Peyer's patch (tissue), 4 donors: ENCODE results near the gene PNMA6A. TPM values are rescaled to one million over a fixed set of nuclear protein-coding genes. Genes with fewer than 3 reads are reported as not detected.
"Not testable (repeated sequence)": the region's sequence is repeated elsewhere in the genome, so short reads cannot be mapped to it uniquely, and the experiment has no call there.

Experiments
- DNase-seq, 3 donors: peaks; one replicate each; pipeline ENCODE4 v3.0.0-alpha.2; 2017 to 2019
- H3K27ac ChIP-seq, 4 donors: fragments of 200-600 bp; sonication (generic); one replicate each; pipeline ENCODE4 v1.5.1; 2016 to 2019
- H3K27me3 ChIP-seq, 2 donors: fragments of 200-600 bp; sonication (generic); one replicate each; pipeline ENCODE4 v1.5.1; 2019
- H3K36me3 ChIP-seq, 3 donors: fragments of 200-600 bp; sonication (generic); one replicate each; pipeline ENCODE4 v1.5.1; 2016 to 2019
- H3K4me1 ChIP-seq, 4 donors: fragments of 200-600 bp; sonication (generic); one replicate each; pipeline ENCODE4 v1.5.1; 2016 to 2019
- H3K4me3 ChIP-seq, 4 donors: fragments of 200-600 bp; sonication (generic); 1 replicate in 3 of 4; 2 replicates in 1 of 4; pipeline ENCODE4 v1.5.1; 2016 to 2019; ENCODE audit warnings: mild to moderate bottlenecking in 1 of 4
- H3K9me3 ChIP-seq, 4 donors: fragments of 200-600 bp; sonication (generic); one replicate each; pipeline ENCODE4 v1.5.1; 2016 to 2019; ENCODE audit warnings: mild to moderate bottlenecking in 1 of 4
- POLR2A ChIP-seq, 2 donors: fragments of 450-650 bp; IDR thresholded peaks; one replicate each; pipeline ENCODE4 v1.5.1; 2017; ENCODE audit warnings: antibody characterized with exemption in 2 of 2, mild to moderate bottlenecking in 2 of 2, moderate library complexity in 2 of 2
- total RNA-seq, 4 donors: library from RNA; depleted of rRNA; stranded (reverse); fragments of >200 nt; gene quantifications; one replicate each; pipeline ENCODE4 v1.1.0, GENCODE V29; 2016
- TF ChIP-seq, protein P1 (sequence below), 6 experiments: fragments of 450-650 bp in 4 of 6; fragments of 200-600 bp in 2 of 6; sonication (generic) in 1 of 6; IDR thresholded peaks; one replicate each; pipeline ENCODE4 v1.5.1; 2017 to 2019; ENCODE audit warnings: antibody characterized with exemption in 6 of 6, mild to moderate bottlenecking in 3 of 6, moderate library complexity in 1 of 6

The PNMA6A gene
- total RNA-seq, 4 donors from 2014 or later, result 0.88 TPM; not detected in 3

DNA sequence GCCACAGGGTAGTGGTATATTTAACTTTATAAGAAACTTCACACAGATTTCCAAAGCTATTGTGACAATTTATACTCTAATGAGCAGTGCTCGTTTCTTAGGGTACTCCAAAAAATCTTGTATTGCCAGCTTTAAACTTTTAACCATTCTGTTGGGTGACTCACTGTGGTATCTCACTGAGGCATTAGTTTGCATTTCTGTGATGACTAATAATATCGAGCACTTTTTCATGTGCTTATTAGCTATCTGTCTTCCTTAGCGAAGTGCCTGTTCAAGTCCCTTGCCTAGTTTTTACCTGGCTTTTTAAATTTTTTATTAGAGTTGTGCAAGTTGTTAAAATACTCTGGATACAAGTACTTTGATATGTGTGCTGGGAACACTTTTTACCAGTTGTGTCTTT, 10.5 kb upstream of the PNMA6A start:
- H3K27me3 ChIP-seq, result no peaks in the 10 kb centered on the region
- H3K4me1 ChIP-seq, result no peaks in the 10 kb centered on the region
- no peaks in the 10 kb centered on the region for H3K9me3 ChIP-seq
- H3K27ac ChIP-seq, result no peak overlapping the region
- H3K4me3 ChIP-seq, result no peak overlapping the region
- no peaks in the 10 kb centered on the region for H3K36me3 ChIP-seq
- TF ChIP-seq, protein P1, sequence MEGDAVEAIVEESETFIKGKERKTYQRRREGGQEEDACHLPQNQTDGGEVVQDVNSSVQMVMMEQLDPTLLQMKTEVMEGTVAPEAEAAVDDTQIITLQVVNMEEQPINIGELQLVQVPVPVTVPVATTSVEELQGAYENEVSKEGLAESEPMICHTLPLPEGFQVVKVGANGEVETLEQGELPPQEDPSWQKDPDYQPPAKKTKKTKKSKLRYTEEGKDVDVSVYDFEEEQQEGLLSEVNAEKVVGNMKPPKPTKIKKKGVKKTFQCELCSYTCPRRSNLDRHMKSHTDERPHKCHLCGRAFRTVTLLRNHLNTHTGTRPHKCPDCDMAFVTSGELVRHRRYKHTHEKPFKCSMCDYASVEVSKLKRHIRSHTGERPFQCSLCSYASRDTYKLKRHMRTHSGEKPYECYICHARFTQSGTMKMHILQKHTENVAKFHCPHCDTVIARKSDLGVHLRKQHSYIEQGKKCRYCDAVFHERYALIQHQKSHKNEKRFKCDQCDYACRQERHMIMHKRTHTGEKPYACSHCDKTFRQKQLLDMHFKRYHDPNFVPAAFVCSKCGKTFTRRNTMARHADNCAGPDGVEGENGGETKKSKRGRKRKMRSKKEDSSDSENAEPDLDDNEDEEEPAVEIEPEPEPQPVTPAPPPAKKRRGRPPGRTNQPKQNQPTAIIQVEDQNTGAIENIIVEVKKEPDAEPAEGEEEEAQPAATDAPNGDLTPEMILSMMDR (IDR thresholded peaks at IDR 0.05), result no peak
- TF ChIP-seq POLR2A (IDR thresholded peaks at IDR 0.05), result no peak
- no peak for DNase-seq

DNA sequence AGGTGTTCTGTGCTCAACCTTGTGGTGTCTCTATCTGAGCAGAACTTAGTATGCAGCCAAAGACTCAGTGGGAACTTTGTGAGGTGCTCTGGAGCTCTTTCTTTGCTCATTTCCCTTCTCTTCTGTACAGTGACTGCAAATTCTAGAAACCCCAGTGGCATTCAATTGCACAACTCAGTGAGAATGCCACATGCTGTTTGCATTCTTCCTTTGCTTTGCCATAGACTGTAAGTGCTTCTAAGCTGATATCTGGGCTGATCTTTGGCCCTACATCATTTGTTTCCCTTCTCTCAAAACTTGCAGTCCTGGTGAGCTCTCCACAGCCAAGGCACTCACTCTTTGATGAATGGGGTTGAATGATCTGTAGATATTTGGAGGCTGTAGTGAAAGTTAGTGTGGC, 8.9 kb upstream of the PNMA6A start:
- H3K4me1 ChIP-seq, result no peaks in the 10 kb centered on the region
- H3K27ac ChIP-seq, result no peak overlapping the region
- TF ChIP-seq, protein P1 (IDR thresholded peaks at IDR 0.05), result no peak
- no peak for TF ChIP-seq POLR2A (IDR thresholded peaks at IDR 0.05)
- H3K4me3 ChIP-seq, result no peak overlapping the region
- DNase-seq, result no peak
- no peaks in the 10 kb centered on the region for H3K36me3 ChIP-seq
- H3K27me3 ChIP-seq, result no peaks in the 10 kb centered on the region
- H3K9me3 ChIP-seq, result no peaks in the 10 kb centered on the region

DNA sequence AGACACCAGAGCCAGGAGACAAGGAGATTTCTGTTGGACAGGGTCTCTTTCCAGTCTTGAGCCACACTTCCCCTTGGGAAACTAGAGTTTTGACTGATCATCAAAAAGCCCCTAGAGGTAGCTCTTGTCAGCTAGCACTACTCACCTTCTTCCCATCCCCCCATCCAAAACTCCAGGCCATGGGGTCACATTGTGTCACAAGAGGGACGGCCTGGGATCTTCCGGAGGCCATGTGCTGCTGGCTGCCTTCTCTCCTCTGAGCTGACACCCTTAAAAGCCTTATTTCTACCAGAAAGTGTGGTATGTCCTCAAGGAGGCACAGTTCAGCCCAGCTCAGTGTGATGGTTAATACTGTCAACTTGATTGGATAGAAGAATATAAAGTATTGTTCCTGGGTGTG, 8.2 kb upstream of the PNMA6A start:
- Histone ChIP-seq H3K9me3 (no peaks in the 10 kb centered on the region), H3K36me3 (no peaks in the 10 kb centered on the region), H3K27ac (no peak overlapping the region), H3K27me3 (no peaks in the 10 kb centered on the region), H3K4me3 (no peak overlapping the region), H3K4me1 (no peaks in the 10 kb centered on the region)
- TF ChIP-seq, protein P1 (IDR thresholded peaks at IDR 0.05), result no peak
- no peak for TF ChIP-seq POLR2A (IDR thresholded peaks at IDR 0.05)
- DNase-seq, result no peak

DNA sequence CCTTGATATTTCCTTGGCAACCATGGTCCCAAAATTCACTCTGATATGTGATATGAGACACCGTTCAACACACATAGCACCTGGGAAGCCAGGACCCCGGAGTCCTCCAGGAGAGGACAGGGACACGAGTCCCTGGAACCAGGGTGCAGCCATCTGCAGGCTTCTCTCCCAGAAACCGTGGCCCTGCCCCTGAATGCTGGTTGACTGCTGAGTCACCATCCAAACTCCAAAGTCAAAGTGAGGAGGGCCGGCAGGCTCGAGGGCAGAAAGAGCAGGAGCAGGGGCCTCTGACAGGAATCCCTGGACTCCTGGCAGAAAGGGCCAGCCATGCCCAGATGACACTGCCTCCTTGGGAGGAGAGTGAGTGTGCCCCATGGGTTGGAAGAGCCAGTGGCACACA, 6.9 kb upstream of the PNMA6A start:
- TF ChIP-seq POLR2A (IDR thresholded peaks at IDR 0.05), result no peak
- TF ChIP-seq, protein P1 (IDR thresholded peaks at IDR 0.05), result no peak
- no peak for DNase-seq
- H3K36me3 ChIP-seq, result no peaks in the 10 kb centered on the region
- H3K27me3 ChIP-seq, result no peaks in the 10 kb centered on the region
- no peak overlapping the region for H3K4me3 ChIP-seq
- no peaks in the 10 kb centered on the region for H3K4me1 ChIP-seq
- H3K9me3 ChIP-seq, result no peaks in the 10 kb centered on the region
- H3K27ac ChIP-seq, result no peak overlapping the region

DNA sequence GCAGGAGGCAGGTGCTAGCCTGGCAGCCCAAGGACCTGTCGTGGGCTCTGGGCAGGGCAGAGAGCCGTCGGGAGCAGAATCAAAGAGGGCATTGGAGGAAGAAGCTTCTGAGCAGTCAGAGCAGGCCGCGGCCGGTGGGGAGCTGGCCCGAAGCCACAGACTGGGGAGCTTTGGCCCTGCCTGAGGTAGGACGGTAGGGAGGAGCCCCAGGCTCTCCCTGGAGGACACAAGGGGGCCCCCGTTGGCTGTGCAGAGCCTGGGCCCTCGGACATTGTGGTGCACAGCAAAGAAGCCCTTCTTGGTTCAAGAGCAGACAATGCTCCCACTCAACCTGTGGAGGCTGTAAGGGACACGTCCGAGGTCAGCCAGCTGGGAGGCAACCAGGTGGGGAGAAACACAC, 5.9 kb upstream of the PNMA6A start:
- H3K4me3 ChIP-seq, H3K9me3 ChIP-seq: not testable (repeated sequence)

DNA sequence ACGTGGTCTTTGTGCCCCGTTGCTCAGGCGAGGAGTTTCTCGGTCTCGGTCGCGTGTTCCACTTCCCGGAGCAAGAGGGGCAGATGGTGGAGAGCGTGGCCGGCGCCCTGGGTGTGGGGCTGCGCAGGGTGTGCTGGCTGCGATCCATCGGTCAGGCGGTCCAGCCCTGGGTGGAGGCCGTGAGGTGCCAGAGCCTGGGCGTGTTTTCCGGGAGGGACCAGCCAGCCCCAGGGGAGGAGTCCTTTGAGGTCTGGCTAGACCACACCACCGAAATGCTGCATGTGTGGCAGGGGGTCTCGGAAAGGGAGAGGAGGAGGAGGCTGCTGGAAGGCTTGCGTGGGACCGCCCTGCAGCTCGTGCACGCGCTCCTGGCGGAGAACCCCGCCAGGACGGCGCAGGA, 1.1 kb downstream of the PNMA6A start:
- H3K27me3 ChIP-seq, H3K36me3 ChIP-seq, H3K9me3 ChIP-seq, H3K4me3 ChIP-seq, H3K4me1 ChIP-seq, DNase-seq, H3K27ac ChIP-seq: not testable (repeated sequence)

More for the DNA sequence above, 5.9 kb upstream of the PNMA6A start:
- H3K27me3 ChIP-seq, H3K27ac ChIP-seq, DNase-seq, H3K4me1 ChIP-seq, H3K36me3 ChIP-seq: not testable (repeated sequence)

DNA sequence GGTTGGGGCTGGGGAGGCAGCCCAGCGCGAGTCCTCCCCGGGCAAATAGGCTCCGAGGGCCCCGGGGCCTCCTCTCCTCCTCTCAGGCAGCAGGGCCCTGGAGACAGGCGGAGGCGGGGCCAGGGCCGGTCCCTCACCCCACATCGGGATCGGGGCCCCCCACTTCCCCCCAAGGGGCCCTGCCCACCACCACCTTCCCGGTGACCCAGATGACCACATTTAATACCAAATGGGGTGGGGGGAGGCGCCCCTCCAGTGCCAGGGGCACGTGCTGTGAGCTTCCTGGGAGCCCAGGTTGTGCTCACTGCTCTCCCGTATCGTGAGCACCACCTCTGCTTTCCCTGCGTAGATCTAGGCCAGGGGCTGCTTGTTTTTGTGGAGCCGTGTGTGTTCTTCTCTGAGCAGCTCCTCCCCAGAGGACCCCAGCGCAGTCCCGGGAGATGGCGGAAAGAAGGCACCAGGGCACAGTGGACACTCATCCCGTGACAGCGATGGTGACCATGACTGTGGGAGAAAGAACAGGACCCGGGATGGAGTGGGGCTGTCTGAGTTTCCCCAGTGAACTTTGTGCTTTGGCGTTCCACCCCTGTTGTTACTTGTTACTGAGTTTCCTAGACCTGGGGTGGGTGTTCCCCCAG, 2.1 kb downstream of the PNMA6A start:
- Histone ChIP-seq H3K4me3 (no peak overlapping the region), H3K9me3 (no peaks in the 10 kb centered on the region), H3K27ac (no peak overlapping the region), H3K4me1 (no peaks in the 10 kb centered on the region), H3K36me3 (no peaks in the 10 kb centered on the region), H3K27me3 (no peaks in the 10 kb centered on the region)
- DNase-seq, result no peak
- TF ChIP-seq, protein P1 (IDR thresholded peaks at IDR 0.05), result no peak
- TF ChIP-seq POLR2A (IDR thresholded peaks at IDR 0.05), result no peak
